SKM-1 treated with dmso at 0.1 percent for 144 hours (cell line): ENCODE results near the gene SLC30A2.
"Not testable (repeated sequence)": the region's sequence is repeated elsewhere in the genome, so short reads cannot be mapped to it uniquely, and the experiment has no call there.

Source experiments
- DNase-seq: peaks from one replicate; lab custom pipeline; 2025; ENCODE audit not compliant: unreplicated experiment; lab: John Stamatoyannopoulos, UW

The SLC30A2 gene, protein sequence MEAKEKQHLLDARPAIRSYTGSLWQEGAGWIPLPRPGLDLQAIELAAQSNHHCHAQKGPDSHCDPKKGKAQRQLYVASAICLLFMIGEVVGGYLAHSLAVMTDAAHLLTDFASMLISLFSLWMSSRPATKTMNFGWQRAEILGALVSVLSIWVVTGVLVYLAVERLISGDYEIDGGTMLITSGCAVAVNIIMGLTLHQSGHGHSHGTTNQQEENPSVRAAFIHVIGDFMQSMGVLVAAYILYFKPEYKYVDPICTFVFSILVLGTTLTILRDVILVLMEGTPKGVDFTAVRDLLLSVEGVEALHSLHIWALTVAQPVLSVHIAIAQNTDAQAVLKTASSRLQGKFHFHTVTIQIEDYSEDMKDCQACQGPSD

GRCh38 chr1:26045722-26046245 is at the start of gene SLC30A2:
SLC30A2 (minus strand) TSS chr1:26046118; CDS start chr1:26045896, 222 bp downstream.
- DNase-seq: no peak

DNA sequence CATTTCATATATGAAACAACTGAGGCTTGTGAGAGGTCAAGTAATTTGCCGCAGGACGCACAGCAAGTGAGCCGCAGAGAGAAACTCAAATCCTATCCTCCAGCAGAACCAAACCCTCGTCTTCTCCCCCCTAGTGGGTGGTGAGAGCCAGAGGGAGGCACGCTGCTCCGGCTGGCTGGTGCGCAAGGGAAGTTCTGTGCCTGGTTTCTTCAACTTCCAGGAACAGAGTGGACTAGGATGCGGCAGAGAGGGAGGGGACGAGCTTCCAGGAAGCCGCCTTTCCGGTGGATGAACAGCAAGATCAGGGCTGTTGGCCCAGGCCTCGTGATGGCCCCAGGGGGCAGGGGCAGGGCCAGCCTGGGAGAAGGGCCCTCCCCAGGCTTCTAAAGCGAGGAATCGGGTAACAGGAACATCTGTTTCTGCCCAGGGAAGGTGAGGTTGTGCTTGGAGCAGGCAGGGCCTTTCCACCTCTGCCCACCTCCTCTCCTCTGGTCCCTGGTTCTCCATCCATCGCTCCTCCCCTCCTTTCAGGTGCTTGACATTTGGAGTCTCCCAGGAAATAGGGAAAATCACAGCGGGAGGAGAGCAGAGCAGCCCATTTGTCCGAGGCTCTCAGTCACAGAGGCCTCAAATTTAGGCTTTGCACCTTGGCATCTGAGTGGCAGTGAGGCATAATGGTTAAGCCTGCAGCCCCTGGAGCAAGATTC is 48.9 kb upstream of the SLC30A2 start:
- DNase-seq: no peak

DNA sequence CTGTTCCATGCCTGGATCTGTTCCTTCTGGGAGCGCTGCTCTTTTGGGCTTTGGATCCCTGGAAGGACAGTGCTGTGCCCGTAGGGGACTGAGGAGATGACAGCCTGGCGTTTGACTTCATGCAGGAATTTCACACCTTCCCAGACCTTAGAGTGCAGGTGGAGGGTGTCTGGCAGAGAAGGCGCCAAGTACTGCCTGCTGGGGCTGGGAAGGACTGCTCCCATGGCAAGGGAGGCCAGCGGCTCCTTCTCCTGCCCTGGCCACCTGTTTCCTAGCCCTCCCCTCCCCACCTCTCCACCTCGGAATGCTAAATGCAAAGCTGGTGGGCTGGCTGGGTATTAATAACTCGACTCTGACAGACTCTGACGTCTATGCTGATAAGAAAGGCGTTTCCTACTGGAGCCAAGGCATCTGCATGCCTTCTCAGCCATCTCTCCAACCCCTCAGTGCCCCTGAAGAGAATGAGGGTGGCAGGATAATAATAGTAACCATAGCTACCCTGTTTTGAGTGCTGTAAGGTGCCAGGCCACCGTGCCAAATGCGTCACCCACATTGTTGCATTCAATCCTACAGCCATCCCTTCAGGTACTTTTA is 48.3 kb upstream of the SLC30A2 start:
- DNase-seq: no peak

DNA sequence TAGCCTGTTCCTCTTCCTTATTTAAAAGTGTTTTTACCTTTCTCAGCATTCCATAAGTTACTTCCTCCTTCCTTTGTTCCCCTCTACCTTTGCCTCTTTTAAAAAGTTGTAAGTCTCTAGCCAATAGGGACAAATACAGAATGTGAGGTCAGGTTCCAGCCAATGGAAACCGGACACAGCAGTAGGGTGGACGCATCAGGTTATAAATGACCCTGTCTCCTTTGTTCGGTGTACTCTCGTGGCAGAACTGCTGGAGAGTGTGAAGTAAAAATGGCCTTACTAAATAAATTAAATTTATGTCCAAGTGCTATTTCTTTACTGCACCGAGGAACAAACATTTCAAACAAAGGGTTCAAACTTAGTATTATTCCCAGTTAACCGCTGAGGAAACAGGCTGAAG is 47.7 kb upstream of the SLC30A2 start:
- not testable (repeated sequence) for DNase-seq

GRCh38 chr1:26092422-26092821 is 46.5 kb upstream of the SLC30A2 start:
- DNase-seq: no peak

- no peak for DNase-seq
Measured at GRCh38 chr1:26090893-26091292, 45.0 kb upstream of the SLC30A2 start.

DNA sequence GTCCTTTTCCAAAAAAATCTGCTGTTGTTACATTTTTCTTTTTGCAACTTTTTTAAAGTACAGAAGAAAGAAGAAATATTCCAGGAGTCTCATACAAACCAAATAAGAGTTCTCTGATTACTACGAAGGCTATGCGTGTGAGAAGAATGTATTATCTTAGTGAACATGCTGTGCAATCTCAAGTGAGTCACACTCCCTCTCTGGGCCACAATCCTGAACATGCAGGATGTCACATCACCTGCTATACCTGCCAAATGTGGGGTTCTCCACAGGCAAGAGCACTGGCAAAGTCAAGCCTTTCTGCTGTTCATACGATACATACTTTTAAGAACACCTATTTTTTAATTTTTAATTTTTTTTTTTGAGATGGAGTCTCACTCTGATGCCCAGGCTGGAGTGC is 43.2 kb upstream of the SLC30A2 start:
- no peak for DNase-seq

- no peak for DNase-seq
Measured at GRCh38 chr1:26084844-26085243, 38.9 kb upstream of the SLC30A2 start.

DNA sequence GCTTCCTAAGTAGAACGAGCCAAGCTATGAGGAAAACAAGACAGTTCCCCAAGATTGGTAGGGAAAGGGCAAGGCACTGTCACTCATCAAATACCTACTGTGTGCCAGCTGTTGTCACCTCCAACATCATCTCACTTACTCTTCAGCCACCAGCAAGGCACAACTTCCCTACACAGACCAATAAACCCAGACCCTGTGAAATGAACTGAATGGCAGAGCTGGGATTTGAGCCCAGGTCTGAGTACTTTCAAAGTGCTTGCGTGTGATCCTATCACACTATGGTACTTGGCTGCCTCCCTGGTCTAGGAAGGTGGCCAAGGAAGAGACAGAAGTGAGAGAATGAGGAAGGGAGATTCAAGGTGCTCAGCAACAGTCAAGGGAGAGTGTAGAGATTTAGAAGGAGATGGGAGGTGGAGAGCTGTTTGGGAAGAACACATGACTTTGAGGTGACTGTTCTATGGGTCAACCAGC is 38.2 kb upstream of the SLC30A2 start:
- no peak for DNase-seq

GRCh38 chr1:26083208-26083607 is 37.3 kb upstream of the SLC30A2 start:
- no peak for DNase-seq

- no peak for DNase-seq
Measured at GRCh38 chr1:26082020-26082350, 36.1 kb upstream of the SLC30A2 start.

- no peak for DNase-seq
Measured at GRCh38 chr1:26081267-26082019, 35.5 kb upstream of the SLC30A2 start.

- DNase-seq: no peak
Measured at GRCh38 chr1:26079960-26080814, 34.3 kb upstream of the SLC30A2 start.

DNA sequence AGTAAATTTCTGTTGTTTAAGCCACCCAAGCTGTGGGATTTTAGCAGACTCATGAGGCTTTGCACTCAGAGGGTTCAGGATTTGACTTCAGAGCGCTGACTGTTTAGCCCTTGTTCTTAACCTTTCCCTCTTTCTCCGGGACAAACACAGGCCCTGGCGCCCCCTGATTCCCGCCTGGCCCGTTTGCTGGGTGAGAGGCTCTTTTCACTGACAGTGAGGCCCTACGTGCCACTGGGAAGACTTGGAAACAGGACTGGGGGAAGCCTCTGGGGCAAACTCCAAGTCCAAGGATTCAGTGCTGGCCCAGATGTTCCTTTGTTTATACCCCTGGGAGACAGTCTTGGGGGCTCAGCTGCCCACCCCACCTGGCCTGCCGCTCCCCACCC is 33.3 kb upstream of the SLC30A2 start:
- no peak for DNase-seq

DNA sequence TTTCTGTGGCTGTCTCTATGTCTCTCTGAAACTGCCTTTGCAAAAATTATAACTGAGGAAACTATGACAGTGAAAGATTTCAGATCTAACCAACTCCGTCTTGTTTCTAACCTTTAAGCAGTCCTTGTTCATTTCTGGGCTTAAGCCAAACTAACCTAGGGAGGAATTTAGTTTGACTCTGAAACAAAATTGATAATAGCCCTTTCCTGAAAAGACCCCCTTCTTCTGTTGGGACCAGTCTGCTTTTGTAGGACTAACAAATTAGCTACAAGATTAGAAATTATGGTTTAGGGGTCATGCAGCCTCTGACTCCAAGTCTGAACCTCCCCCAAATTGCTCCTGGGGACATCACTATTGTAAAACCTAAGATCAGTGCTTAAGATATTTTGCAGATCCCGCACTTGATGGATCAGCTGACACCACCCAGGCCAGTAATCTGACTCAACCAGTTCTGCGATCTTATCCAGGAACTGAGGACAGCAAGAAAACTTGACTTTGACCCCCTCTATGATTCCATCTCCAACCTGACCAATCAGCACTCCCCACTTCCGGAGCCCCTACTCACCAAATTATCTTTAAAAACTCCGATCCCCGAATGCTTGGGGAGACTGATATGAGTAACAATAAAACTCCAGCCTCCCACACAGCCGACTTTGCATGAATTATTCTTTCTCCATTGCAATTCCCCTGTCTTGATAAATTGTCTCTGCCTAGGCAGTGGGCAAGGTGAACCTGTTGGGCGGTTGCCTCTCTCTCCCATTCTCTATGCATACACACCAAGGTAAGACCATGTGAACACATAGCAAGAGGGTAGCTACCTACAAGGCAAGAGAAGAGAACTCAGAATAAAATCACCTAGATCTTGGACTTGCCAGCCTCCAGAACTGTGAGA is 32.6 kb upstream of the SLC30A2 start:
- no peak for DNase-seq

GRCh38 chr1:26077524-26077923 is 31.6 kb upstream of the SLC30A2 start:
- DNase-seq: no peak

DNA sequence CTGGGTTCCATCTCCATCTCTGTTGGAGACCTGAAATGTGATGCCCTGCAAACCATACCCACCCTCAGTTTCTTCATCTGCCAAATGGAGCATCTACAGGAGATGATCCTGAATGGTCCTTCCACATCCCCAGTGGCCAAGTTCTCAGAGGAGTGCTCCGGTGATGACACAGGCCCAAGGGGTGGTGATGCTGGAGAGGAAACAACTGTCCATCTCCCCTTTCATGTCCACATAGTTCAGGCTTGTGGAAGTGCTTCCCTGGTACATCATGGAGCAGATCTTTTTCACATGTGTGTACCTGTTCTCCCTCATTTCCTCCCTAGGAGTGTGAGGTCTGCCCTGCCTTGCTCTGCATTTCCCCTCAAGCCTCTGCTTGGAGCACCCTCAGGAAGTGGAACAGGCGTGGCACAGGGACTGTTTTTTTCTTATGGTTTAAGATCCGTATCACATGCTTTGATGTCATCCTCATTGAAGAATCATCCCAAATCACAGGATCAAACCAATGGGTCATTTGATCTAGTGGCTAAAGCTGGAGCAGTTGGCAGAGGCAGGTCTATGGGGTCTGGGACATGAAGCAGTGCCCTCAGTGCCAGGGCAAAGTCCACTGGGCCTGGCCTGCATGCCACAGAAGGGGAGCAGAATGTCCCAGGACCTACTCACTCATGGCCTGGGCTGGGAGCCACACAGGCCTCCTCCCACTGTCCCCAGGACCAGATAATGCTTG is 29.7 kb upstream of the SLC30A2 start:
- DNase-seq: no peak

DNA sequence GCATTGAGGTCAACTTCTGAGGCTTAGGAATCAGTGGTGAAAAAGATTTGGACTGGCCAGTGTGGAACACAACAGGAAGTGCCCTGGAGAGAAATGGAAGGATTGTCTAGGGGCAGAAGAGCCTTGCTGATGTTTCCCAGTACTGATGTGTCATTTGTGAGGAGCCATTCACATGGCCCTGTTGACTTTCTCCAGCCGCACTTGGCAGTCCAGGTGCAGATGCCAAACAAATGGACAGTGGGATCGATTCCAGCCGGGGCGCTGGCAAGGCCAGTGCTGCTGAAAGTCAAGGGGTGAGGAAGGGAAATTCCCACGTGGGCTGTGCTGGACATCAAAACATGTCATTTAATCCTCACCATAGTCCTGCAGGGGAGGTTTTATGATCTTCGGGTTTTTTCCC is 26.4 kb upstream of the SLC30A2 start:
- no peak for DNase-seq

DNA sequence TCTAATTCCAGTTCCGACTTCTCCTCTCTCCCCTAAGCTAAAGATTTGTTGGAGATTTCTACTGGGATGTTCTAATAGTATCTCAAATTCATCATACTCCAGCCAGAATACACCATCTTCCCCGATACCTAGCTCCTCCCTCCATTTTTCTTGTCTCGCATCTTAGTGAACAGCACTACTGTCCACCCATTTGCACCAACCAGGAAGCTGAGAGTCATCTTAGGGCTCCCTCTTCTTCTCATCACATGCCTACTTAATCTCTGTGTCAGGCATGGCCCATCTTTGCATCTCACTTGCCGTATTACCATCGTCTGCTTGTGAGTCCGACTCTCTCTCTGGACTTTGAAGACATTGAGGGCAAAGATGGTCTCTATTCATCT is 25.0 kb upstream of the SLC30A2 start:
- DNase-seq: no peak
